ENCODE results near the gene PEX11A. TPM values are rescaled to one million over a fixed set of nuclear protein-coding genes. Genes with fewer than 3 reads are reported as not detected.

Gene PEX11A
- total RNA-seq, 1 experiment from 2014 or later = 6.2 TPM

GRCh38 chr15:89645680-89646079 lies 44.9 kb downstream of the PEX11A start:
- in situ Hi-C loops (cut with HindIII; ENCODE audit: low pct_unique_long_range_greater_than_20kb, low sequenced_read_pairs) (no loop called here), intact Hi-C loops (cut with micrococcal nuclease; ENCODE audit: unreplicated experiment) (no loop called here)
- no peaks in the 10 kb centered on the region; the same call in 1 of the 2 replicates for H3K36me3 ChIP-seq (ENCODE audit: control insufficient read depth, insufficient read depth, low read length)
- TF ChIP-seq POLR2AphosphoS5 (IDR thresholded peaks at IDR 0.05; ENCODE audit: low read depth, low read length) (no peak), SIN3A (IDR thresholded peaks at IDR 0.05; ENCODE audit: borderline replicate concordance, insufficient read depth, low read depth, low read length) (no peak), TCF7L2 (IDR thresholded peaks at IDR 0.05; ENCODE audit: low read depth, low read length) (no peak), REST (IDR thresholded peaks at IDR 0.05; ENCODE audit: insufficient read depth in 1 of 2, low read depth in 2 of 2, low read length in 1 of 2) (no peak)
- TF ChIP-seq, protein P1, sequence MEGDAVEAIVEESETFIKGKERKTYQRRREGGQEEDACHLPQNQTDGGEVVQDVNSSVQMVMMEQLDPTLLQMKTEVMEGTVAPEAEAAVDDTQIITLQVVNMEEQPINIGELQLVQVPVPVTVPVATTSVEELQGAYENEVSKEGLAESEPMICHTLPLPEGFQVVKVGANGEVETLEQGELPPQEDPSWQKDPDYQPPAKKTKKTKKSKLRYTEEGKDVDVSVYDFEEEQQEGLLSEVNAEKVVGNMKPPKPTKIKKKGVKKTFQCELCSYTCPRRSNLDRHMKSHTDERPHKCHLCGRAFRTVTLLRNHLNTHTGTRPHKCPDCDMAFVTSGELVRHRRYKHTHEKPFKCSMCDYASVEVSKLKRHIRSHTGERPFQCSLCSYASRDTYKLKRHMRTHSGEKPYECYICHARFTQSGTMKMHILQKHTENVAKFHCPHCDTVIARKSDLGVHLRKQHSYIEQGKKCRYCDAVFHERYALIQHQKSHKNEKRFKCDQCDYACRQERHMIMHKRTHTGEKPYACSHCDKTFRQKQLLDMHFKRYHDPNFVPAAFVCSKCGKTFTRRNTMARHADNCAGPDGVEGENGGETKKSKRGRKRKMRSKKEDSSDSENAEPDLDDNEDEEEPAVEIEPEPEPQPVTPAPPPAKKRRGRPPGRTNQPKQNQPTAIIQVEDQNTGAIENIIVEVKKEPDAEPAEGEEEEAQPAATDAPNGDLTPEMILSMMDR (IDR thresholded peaks at IDR 0.05) = no peak
- H3K4me3 ChIP-seq (ENCODE audit: low read depth in 2 of 2, low read length in 2 of 2) = no peak overlapping the region
- ATAC-seq (0 out of 2 replicates have a peak, but pooled peaks have one; percentile 12), DNase-seq (ENCODE audit: low read depth, low spot score) (no peak)
- ChIA-PET POLR2A (no interaction called here), CTCF (interaction anchor here (0.6 to 0.9 kb wide), 2 partner anchors 23 to 287 kb away, joined by 3 read pairs; no protein-coding TSS in a partner anchor)
- no peak overlapping the region for H3K27ac ChIP-seq (ENCODE audit: low read length)
- H3K27me3 ChIP-seq (ENCODE audit: control insufficient read depth, insufficient read depth, low read length) = no peaks in the 10 kb centered on the region
- no peaks in the 10 kb centered on the region for H3K4me1 ChIP-seq (ENCODE audit: control insufficient read depth, insufficient read depth, low read length)
- H3K9me3 ChIP-seq (ENCODE audit: control insufficient read depth, insufficient read depth, low read depth, low read length) = no peaks in the 10 kb centered on the region
- BruUV-seq (replicated peaks) = no TSS peak

GRCh38 chr15:89642106-89642505 lies 48.4 kb downstream of the PEX11A start:
- H3K36me3 ChIP-seq (ENCODE audit: control insufficient read depth, insufficient read depth, low read length) = no peaks in the 10 kb centered on the region; the same call in 1 of the 2 replicates
- no peaks in the 10 kb centered on the region for H3K27me3 ChIP-seq (ENCODE audit: control insufficient read depth, insufficient read depth, low read length)
- H3K9me3 ChIP-seq (ENCODE audit: control insufficient read depth, insufficient read depth, low read depth, low read length) = no peaks in the 10 kb centered on the region
- 0 out of 2 replicates have a peak, but pooled peaks have one; percentile 17 for ATAC-seq
- no peak overlapping the region for H3K4me3 ChIP-seq (ENCODE audit: low read depth in 2 of 2, low read length in 2 of 2)
- ChIA-PET POLR2A (no interaction called here), CTCF (no interaction called here)
- no peak overlapping the region for H3K27ac ChIP-seq (ENCODE audit: low read length)
- H3K4me1 ChIP-seq (ENCODE audit: control insufficient read depth, insufficient read depth, low read length) = no peaks in the 10 kb centered on the region
- TF ChIP-seq TCF7L2 (IDR thresholded peaks at IDR 0.05; ENCODE audit: low read depth, low read length) = no peak
- in situ Hi-C loops (cut with HindIII; ENCODE audit: low pct_unique_long_range_greater_than_20kb, low sequenced_read_pairs) = no loop called here
- intact Hi-C loops (cut with micrococcal nuclease; ENCODE audit: unreplicated experiment) = no loop called here
- DNase-seq (ENCODE audit: low read depth, low spot score) = no peak
- no TSS peak for BruUV-seq (replicated peaks)

- Histone ChIP-seq H3K36me3 (ENCODE audit: control insufficient read depth, insufficient read depth, low read length) (no peaks in the 10 kb centered on the region; the same call in 1 of the 2 replicates), H3K4me1 (ENCODE audit: control insufficient read depth, insufficient read depth, low read length) (no peaks in the 10 kb centered on the region), H3K27me3 (ENCODE audit: control insufficient read depth, insufficient read depth, low read length) (no peaks in the 10 kb centered on the region), H3K27ac (ENCODE audit: low read length) (no peak overlapping the region), H3K4me3 (ENCODE audit: low read depth in 2 of 2, low read length in 2 of 2) (no peak overlapping the region), H3K9me3 (ENCODE audit: control insufficient read depth, insufficient read depth, low read depth, low read length) (no peaks in the 10 kb centered on the region)
- in situ Hi-C loops (cut with HindIII; ENCODE audit: low pct_unique_long_range_greater_than_20kb, low sequenced_read_pairs) = no loop called here
- TF ChIP-seq TCF7L2 (IDR thresholded peaks at IDR 0.05; ENCODE audit: low read depth, low read length) (no peak), REST (IDR thresholded peaks at IDR 0.05; ENCODE audit: insufficient read depth in 1 of 2, low read depth in 2 of 2, low read length in 1 of 2) (no peak), POLR2AphosphoS5 (IDR thresholded peaks at IDR 0.05; ENCODE audit: low read depth, low read length) (no peak), SIN3A (IDR thresholded peaks at IDR 0.05; ENCODE audit: borderline replicate concordance, insufficient read depth, low read depth, low read length) (no peak)
- TF ChIP-seq, protein P1 (IDR thresholded peaks at IDR 0.05) = no peak
- intact Hi-C loops (cut with micrococcal nuclease; ENCODE audit: unreplicated experiment) = no loop called here
- ChIA-PET CTCF (no interaction called here), POLR2A (no interaction called here)
- ATAC-seq (no peak), DNase-seq (ENCODE audit: low read depth, low spot score) (no peak)
- no TSS peak for BruUV-seq (replicated peaks)
These were observed 49.5 kb downstream of the PEX11A start for GRCh38 chr15:89641053-89641452.

Measured in Panc1 (cell line).